Skeletal muscle satellite cell (primary cell): ENCODE data around the gene LIMS4. TPM values are rescaled to one million over a fixed set of nuclear protein-coding genes. Genes with fewer than 3 reads are reported as not detected.
"Not testable (repeated sequence)": the region's sequence is repeated elsewhere in the genome, so short reads cannot be mapped to it uniquely, and the experiment has no call there.

Source experiments
- H3K27me3 ChIP-seq: 2 replicates; pipeline ENCODE4 v1.7.0; 2013; ENCODE audit warnings: low read length; ENCODE audit not compliant: control insufficient read depth, insufficient read depth
- H3K36me3 ChIP-seq: 2 replicates; pipeline ENCODE4 v1.7.0; 2013; ENCODE audit warnings: mild to moderate bottlenecking, control low read depth, low read length; ENCODE audit not compliant: insufficient read depth
- H3K4me1 ChIP-seq: 2 replicates; pipeline ENCODE4 v1.7.0; 2013; ENCODE audit warnings: low read length; ENCODE audit not compliant: control insufficient read depth, insufficient read depth
- H3K4me2 ChIP-seq: 2 replicates; pipeline ENCODE4 v1.7.0; 2013; ENCODE audit warnings: mild to moderate bottlenecking, low read length
- H3K4me3 ChIP-seq: 2 replicates; pipeline ENCODE4 v1.7.0; 2013; ENCODE audit warnings: low read length
- H3K9ac ChIP-seq: 2 replicates; pipeline ENCODE4 v1.7.0; 2013; ENCODE audit warnings: mild to moderate bottlenecking, low read depth, low read length, moderate library complexity
- H3K9me3 ChIP-seq: replicated peaks from 2 replicates; pipeline ENCODE4 v1.7.0; 2013; ENCODE audit warnings: mild to moderate bottlenecking, control low read depth, low read length
- small RNA-seq: library from RNA; depleted of rRNA; stranded (forward); fragments of <200 nt; gene quantifications from one replicate; pipeline ENCODE3, GENCODE V24; 2012

LIMS4 gene

DNA sequence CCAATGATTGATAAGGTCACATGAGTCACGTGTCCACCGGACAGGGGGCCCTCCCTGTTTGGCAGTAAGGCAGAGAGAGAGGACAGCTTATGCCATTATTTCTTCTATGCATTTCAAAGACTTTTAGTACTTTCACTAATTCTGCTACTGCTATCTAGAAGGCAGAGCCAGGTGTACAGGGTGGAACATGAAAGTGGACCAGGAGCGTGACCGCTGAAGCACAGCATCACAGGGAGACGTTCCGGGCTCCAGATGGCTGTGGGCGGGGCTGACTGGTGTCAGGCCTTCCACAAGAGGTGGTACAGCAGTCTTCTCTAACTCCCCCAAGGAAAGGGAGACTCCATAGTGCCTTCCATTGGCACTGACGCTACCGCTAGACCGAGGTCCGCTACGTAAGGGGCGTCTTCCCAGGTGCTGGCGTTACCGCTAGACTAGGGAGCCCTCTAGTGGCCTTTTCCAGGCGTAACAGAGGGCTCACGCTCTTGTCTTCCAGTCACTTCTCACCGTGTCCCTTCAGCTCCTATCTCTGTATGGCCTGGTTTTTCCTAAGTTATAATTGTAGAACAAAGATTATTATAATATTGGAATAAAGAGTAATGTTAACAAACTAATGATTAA is 71.5 kb downstream of the LIMS4 start:
- not testable (repeated sequence) for H3K27me3 ChIP-seq, H3K4me2 ChIP-seq, H3K36me3 ChIP-seq, H3K9ac ChIP-seq, H3K4me3 ChIP-seq, H3K9me3 ChIP-seq, H3K4me1 ChIP-seq

DNA sequence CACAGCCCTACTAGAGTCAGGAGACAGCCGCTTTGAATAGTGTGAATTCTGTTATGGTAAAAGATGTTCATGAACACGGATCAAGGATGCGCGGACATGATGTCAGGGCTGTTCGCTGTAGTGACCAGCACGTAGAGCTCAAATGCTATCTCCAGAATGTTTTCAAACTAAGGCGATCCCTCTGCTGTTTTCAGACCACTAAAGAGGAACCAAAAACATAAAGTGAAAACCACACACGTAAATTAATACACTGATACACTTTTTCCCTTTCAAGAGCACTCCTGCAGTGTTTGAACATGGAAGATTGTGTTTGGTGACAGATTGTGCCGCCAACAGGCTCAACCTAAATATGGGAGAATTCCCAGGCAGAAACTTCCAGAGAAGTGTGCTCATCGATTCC is 73.2 kb downstream of the LIMS4 start:
- not testable (repeated sequence) for H3K27me3 ChIP-seq, H3K4me1 ChIP-seq, H3K36me3 ChIP-seq, H3K9ac ChIP-seq, H3K9me3 ChIP-seq, H3K4me2 ChIP-seq, H3K4me3 ChIP-seq

DNA sequence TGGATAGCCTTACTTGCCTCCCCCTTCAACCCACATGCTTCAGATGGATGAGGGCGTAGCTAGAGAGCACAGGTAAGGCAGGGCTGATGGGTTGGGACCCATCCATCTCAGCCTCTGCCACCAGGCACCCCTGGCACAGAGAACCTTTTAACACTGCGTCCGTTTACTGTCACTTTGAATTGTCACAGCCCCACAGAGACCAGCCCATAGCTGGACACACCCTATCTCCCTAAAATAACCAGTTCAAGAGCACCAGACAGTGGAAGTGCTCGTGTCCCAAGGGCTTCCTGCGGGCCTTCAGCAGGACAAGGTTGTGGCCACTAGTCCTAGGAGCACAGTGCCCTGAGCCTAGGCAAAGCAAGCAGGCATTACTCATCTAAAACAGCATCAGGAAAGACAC is 76.6 kb downstream of the LIMS4 start:
- not testable (repeated sequence) for H3K9ac ChIP-seq, H3K4me1 ChIP-seq, H3K4me2 ChIP-seq, H3K9me3 ChIP-seq, H3K36me3 ChIP-seq, H3K4me3 ChIP-seq, H3K27me3 ChIP-seq

Small RNA genes lying within 50 kb of the gene (small RNA-seq; reads per million reads assigned to genes)
- not detected for gene AC108938.1
